ENCODE measurements around the gene ATF7.

The ATF7 gene

DNA sequence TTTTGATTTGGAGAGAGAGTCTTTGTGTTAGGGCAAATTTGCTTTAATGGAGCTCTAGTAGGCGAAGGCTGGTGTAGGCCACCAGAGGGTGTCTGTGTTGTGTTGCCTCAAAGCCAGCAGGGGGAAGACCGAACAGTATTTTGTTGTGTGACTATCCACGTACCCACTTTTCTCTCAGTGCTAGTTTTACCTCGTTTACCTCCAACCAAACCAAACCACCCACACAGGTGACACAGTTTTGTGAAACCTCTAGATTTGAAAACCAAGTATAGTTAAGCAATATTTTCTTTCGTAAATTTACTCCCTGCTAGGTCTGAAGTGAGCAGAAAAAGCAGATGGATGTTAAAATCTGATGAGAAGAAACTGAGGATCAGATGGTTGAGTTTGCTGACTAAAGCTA lies 82.6 kb downstream of the ATF7 start:
- Histone ChIP-seq H3K4me3 (ENCODE audit: low read depth in 1 of 2, low read length in 1 of 2) (no peak overlapping the region), H3K9me3 (no peaks in the 10 kb centered on the region), H3K36me3 (peaks cover 67% of the 10 kb centered on the region), H3K27ac (peak overlapping the region; percentile 10), H3K27me3 (no peaks in the 10 kb centered on the region), H3K4me1 (ENCODE audit: control insufficient read depth in 1 of 2, insufficient read depth in 1 of 2, low read depth in 1 of 2, low read length in 1 of 2) (peaks cover 0 to 8% of the 10 kb centered on the region in 2 experiments)
- TF ChIP-seq, protein P1, sequence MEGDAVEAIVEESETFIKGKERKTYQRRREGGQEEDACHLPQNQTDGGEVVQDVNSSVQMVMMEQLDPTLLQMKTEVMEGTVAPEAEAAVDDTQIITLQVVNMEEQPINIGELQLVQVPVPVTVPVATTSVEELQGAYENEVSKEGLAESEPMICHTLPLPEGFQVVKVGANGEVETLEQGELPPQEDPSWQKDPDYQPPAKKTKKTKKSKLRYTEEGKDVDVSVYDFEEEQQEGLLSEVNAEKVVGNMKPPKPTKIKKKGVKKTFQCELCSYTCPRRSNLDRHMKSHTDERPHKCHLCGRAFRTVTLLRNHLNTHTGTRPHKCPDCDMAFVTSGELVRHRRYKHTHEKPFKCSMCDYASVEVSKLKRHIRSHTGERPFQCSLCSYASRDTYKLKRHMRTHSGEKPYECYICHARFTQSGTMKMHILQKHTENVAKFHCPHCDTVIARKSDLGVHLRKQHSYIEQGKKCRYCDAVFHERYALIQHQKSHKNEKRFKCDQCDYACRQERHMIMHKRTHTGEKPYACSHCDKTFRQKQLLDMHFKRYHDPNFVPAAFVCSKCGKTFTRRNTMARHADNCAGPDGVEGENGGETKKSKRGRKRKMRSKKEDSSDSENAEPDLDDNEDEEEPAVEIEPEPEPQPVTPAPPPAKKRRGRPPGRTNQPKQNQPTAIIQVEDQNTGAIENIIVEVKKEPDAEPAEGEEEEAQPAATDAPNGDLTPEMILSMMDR (IDR thresholded peaks at IDR 0.05), result no peak

DNA sequence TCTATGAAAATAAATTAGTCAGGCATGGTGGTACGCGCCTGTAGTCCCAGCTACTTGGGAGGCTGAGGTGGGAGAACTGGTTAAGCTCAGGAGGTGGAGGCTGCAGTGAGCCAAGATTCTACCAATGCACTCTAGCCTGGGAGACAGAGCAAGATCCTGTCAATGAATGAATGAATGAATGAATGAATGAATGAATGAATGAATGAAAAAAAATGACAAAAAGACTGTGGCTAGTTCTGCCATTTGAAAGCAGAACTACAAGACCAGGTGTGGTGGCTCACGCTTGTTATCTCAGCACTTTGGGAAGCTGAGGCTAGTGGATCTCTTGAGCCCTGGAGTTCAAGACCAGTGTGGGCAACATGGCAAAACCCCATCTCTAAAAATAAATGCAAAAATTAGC lies 86.7 kb downstream of the ATF7 start:
- Histone ChIP-seq H3K27me3 (no peaks in the 10 kb centered on the region), H3K36me3 (peaks cover 83% of the 10 kb centered on the region), H3K4me1 (ENCODE audit: control insufficient read depth in 1 of 2, insufficient read depth in 1 of 2, low read depth in 1 of 2, low read length in 1 of 2) (peaks cover 0 to 11% of the 10 kb centered on the region in 2 experiments), H3K27ac (no peak overlapping the region), H3K4me3 (ENCODE audit: low read depth in 1 of 2, low read length in 1 of 2) (no peak overlapping the region), H3K9me3 (no peaks in the 10 kb centered on the region)
- TF ChIP-seq, protein P1 (IDR thresholded peaks at IDR 0.05), result no peak

DNA sequence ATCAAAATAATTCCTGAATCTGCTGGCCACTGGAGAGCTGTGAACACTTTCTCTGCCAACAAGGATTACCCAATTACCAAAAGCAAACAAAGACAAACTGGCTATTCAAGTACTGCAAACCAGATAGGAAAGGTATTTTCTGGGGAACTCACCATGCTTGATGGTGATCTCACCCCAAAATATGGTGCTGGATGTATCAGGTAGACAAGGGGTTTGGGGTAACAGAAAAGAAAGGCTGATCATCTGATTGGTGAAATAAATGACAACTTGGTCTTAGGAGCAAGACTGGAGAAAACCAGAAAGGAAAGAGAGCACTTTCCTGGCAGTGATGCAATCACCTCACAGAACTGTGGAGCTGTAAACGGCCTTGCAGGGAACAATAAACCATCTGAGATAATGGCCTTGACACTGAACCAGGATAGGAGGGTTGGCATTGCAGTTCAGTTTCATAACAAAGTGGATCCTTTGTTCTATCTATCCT lies 87.9 kb downstream of the ATF7 start:
- peak overlapping the region; percentile 19 for H3K27ac ChIP-seq
- H3K27me3 ChIP-seq, result no peaks in the 10 kb centered on the region
- H3K4me1 ChIP-seq (ENCODE audit: control insufficient read depth in 1 of 2, insufficient read depth in 1 of 2, low read depth in 1 of 2, low read length in 1 of 2), result peaks cover 0 to 5% of the 10 kb centered on the region in 2 experiments
- TF ChIP-seq, protein P1 (IDR thresholded peaks at IDR 0.05), result no peak
- no peak overlapping the region for H3K4me3 ChIP-seq (ENCODE audit: low read depth in 1 of 2, low read length in 1 of 2)
- H3K9me3 ChIP-seq, result no peaks in the 10 kb centered on the region
- H3K36me3 ChIP-seq, result peaks cover 87% of the 10 kb centered on the region

DNA sequence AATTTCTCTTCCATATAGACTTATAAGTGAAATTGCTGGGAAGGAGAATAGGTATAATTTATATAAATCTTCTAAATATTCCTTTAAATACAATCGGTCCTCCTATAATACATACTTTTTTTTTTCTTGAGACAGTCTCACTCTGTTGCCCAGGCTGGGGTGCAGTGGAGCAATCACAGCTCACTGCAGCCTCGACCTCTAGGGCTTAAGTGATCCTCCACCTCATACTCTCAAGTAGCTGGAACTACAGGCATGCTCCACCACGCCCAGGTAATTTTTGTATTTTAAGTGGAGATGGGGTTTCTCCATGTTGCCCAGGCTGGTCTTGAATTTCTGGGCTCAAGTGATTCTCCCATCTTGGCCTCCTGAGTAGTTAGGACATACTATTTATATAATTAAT lies 89.2 kb downstream of the ATF7 start:
- Histone ChIP-seq H3K27ac (no peak overlapping the region), H3K27me3 (no peaks in the 10 kb centered on the region), H3K4me1 (ENCODE audit: control insufficient read depth in 1 of 2, insufficient read depth in 1 of 2, low read depth in 1 of 2, low read length in 1 of 2) (peaks cover 0 to 5% of the 10 kb centered on the region in 2 experiments), H3K9me3 (no peaks in the 10 kb centered on the region), H3K36me3 (peaks cover 87% of the 10 kb centered on the region), H3K4me3 (ENCODE audit: low read depth in 1 of 2, low read length in 1 of 2) (no peak overlapping the region)
- TF ChIP-seq, protein P1 (IDR thresholded peaks at IDR 0.05), result no peak

DNA sequence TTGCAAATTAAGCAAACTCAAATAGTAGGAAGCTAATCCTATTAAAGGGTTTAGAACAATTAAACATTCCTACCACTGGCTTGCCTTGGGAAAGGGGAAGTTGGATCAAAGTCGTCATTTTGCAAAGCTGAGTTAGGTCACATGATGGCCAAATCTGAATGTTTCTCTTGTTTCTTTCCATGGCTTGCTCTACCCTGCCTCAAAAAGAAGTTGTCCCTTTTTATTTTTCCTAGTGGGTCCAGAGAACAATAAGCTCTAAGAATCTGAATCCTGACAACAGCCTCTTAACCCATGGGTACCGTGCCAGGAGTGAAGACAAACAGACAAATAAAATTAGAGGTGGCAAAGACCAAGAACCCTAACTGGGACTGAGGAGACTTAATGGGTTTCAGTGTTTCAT lies 92.7 kb downstream of the ATF7 start:
- Histone ChIP-seq H3K27ac (peak overlapping the region; percentile 25), H3K4me3 (ENCODE audit: low read depth in 1 of 2, low read length in 1 of 2) (no peak overlapping the region), H3K27me3 (no peaks in the 10 kb centered on the region), H3K36me3 (peaks cover 91% of the 10 kb centered on the region), H3K4me1 (ENCODE audit: control insufficient read depth in 1 of 2, insufficient read depth in 1 of 2, low read depth in 1 of 2, low read length in 1 of 2) (peaks cover 0 to 2% of the 10 kb centered on the region in 2 experiments), H3K9me3 (no peaks in the 10 kb centered on the region)
- TF ChIP-seq, protein P1 (IDR thresholded peaks at IDR 0.05), result no peak
